ENCODE results near the gene PGRMC2.
"Not testable (repeated sequence)": the region's sequence is repeated elsewhere in the genome, so short reads cannot be mapped to it uniquely, and the experiment has no call there.

The PGRMC2 gene

DNA sequence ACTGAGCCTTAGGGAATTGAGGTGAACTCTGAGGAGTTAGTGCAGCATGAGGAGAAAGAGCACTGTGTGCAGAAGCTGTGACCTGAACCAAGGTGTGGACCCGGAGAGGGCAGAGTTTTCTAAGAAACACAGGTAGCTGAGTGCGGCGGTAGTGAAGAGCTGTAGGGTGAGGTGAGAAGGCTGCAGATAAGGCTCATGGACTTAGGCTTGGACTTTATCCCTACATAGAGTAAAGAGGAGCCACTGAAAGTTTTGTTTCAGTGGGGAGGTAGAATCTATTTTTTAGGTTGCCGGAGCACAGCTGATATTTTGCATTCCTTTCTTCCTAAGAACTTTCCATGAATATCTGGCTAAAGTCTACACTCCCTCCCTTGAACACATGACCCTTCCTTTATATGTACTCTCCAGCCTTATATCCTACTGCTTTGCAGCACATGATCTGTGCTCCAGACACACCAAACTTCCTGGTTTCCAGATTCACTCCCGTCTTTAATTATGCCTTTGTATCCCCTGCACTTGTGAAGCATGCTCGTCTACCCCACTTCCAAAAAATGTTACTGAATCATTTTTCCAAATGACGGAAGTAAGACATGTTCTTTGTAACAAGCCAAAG is 10.6 kb upstream of the PGRMC2 start:
- no peak for DNase-seq

DNA sequence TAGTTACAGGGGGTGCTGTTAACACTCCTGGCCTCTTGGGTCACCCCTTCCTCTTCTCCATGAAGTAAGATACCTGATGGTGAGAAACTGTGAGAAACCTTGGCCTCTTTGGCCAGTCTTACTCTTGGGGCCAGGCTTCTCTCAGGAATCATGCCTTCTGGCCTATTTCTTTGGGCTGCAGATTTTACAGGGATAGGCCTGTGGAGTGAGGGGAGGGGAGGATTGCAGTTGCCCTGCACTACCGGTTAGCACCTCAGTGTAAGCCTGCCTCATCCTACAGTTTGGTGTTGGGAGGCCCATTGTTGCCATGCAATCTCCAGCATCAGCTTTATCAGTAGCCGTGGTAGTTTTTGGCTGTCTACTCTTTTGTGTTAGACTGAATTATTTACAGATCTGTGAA is 7.6 kb upstream of the PGRMC2 start:
- no peak for DNase-seq

DNA sequence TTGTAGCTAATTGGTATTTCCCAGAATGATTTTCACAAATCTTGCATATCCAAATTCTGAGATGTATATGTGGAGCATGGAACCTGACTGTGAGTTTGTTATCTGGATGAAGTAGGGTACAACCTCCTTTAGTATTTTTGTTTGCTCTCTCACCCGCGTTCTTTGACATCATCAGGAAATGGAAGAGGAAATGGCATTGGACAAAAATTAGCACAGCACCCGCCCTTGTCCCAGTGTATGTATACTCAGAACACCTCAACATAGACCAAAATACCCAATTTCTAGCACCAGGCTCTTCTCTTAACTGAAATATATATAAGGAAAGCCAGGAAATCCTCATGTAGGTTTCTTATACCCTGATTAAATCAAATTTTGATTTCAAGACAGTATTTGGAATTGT is 6.9 kb upstream of the PGRMC2 start:
- no peak for DNase-seq

DNA sequence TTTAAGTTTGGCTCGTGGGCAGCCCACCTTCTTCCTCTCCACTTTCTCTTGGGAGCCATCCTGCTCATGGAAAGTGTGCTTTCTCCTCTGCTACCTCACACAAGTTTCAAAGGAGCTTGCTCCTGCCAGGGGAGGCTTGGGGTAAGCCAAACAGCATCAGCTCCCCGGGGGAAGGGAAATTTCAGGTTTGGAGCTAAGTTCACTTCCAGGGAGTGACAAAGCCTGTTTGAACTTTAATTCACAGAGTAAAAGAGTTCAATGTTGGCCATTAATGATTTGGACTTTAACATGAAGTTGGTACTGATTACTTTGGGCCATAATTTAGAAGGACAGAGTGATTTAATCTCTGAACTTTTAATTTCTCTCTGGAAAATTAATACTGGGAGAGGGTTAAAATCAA is 4.7 kb upstream of the PGRMC2 start:
- DNase-seq: no peak

DNA sequence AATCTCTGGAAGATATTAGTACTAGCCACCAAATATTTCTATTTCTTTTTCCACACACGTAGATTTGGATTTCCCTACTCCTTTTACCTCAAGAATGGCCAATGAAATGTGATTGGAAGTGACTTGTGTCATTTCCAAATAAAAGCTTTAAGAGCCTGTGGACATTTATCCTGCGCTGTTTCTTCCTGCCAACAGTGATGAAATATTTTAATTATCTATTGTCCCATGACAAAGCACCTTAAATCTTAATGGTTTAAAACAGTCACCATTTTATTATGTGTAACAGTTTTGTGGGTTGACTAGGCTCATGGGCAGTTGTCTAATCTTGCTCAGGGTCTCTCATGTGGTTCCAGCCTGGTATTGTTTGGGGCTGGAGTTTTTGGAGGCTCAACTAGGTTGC is 3.5 kb upstream of the PGRMC2 start:
- no peak for DNase-seq

DNA sequence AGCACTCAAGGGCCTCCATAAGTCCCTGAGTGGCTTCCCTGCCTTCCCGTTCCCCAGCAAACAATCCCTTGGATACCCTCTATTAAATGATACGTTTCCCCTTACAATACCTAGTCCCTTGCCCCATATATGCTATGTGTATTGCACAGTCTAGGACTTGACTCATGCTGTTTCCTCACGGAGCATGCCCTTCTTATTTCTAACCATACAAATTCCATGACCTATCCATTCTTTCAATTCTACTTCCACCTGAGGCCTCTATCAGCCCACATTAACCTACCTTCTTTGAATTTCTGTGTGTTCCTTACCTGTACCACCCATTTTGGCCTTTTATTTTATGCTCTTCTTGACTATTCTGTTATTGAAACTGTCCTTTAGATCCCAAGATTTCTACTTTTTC is 2.9 kb upstream of the PGRMC2 start:
- DNase-seq: no peak

DNA sequence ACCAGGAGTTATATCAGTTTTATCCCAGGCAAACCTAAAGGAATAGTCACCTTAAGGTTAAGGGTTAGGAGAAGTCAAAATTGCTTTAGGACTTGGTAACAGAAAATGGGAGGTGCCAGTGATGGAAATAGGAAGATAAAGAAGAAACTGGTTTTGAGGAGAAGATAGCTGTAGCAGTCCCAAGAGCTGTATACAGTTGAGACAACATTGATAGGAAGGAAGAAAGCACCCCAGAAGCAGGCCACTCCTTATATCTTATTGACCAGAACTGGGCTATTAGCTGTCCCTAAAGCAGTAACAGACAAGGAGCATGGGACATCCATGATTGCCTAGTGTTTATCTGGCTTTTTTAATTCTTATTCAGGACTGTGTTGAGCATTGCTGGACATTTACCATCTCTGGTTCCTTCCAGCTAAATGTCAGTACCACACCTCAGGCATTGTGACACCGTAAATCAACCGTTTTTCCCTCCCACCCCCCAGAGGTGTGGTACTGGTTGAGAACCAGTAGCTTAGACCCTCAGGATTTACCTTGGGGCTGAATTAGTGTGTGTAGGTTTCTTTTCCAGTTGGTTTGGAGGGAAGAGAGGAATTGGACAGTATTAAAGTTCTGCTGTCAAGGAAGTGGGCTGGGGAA is 2.0 kb upstream of the PGRMC2 start:
- DNase-seq: no peak

DNA sequence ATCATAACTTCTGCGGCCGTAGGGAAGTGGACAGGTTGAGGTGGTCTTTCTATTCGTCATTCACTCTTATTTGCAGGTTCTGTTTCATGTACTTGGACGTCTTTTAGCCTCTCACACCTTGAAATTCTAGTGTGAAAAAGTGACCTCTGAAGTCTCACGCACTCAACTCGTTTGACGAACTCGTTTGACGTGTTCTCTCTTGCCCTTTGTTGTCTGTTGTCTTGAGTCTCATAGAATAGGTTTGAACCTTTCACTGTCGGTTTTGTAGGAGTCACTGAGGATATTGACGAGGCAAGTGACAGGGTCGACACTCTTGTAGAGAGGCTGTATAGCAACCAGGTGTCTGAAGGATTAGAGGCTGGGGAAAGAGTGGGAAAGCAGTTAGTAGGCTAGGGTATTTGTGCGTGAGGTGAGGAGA is 1.1 kb upstream of the PGRMC2 start:
- no peak for DNase-seq

DNA sequence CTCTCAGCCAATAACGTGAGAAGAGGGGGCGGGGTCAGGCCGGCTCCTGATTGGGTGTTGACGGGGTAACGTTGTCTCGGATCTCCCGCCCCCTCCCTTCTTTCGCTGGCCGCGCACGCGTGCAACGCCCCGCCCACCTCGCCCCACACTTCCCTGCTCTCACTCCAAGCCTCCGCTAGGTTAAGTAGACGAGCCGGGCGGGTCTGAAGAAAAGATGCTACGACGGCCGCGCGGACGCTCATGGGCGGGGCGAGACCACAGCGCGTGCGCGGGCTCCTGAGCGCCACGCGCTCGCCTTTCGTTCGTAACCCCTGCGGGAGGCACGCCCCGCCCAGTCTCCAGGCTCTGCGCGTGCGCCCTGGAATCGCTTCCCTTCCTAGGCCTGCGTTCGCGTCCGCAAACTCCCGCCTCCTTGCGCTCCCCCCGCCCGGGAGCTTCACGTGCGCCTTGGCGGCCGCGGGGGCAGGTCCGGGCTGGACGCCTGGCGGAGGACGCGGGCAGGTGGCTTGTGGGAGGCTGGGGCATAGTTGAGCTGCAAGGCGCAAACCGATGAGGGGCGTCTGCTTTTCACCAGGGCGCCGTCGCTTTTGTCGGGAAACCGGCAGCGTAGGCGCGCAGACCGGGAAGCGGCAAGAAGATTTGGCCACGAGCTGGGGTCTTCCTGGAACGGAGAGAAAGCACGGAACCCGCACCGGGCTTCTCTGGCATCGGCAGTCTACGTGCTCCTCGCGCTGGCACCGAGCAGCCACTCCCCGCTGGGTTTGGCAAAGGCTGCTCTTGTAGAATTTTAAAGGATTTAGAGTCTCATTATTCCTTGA is 467 bp upstream of the PGRMC2 start:
- peak; percentile 99 for DNase-seq

DNA sequence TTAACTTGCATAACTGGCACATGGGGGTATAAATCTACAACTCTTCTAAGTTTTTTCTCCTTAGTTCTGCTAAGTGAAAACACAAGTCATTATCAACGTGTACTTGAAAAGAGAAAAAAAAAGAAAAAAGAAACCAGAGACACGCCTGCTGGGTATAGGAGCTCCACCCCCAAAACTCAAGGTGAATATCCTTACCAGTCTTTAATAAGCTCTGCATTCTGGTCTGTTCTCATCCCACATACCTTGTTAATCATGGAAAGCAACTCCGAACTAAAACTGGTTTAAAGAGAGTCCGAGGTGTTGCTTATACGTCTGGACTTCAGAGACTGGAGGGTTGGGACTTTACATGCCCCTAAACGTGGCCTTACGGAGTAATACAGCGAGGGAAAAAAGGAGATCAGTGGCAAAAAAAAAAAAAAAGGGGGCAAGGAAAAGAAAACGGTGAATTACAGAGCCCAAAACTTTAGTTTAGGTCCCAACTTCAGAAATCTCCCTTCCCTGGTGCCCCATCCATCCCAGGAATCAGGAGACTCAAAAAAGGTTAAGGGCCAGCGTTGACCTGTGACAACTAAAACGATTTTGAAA is 1.0 kb downstream of the PGRMC2 start:
- DNase-seq: peak; percentile 76

DNA sequence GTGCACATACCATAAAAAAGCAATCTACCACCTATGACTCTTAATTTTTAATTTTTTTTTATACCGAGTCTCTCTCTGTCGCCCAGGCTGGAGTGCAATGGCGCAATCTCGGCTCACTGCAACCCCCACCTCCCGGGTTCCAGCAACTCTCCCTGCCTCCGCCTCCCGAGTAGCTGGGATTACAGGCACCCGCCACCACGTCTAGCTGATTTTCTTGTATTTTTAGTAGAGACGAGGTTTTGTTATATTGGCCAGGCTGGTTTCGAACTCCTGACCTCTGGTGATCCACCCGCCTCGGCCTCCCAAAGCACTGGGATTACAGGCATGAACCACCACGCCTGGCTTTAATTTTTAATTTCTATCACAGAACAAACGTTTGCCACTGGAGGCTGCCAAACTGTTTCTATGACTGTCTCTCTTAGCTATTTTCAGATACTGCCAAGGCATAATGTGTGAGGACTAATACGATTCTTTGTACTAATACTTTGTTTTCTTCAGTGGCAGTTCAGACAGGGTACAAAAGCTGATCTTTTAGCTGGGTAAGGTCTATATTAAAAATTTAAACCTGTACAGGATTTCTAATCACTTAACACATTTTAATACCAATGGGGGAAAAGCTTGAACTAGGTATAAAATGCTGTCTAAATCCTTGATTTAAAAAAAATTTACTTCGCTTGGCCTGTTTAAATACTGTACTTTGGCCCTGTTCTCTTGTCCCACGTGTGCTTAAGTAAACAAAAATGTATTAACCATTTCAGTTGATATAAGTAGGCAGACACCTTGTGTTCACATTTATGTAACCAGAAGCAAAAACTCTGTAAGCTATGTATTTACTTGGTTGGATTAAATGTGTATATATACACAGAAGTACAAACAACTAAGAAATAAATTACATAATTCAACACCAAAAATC is 2.3 kb downstream of the PGRMC2 start:
- no peak for DNase-seq

DNA sequence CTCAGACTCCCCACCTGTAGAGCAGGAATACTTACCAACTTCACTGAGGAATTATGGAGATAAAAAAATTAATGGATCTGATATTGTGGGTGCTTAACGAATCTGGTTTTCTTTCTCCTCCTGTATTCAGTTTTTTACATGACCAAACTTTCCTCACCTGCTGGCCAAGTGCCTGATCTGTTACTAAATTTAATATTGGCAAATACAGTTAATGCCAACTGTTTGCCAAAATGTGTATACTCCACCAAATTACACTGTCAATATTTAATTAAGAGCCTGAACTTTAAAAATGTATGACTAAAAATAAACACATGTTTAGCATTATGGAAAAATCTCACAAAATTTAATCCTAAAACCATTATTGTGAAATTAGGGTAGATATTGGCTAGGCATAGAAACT is 3.3 kb downstream of the PGRMC2 start:
- DNase-seq: no peak

DNA sequence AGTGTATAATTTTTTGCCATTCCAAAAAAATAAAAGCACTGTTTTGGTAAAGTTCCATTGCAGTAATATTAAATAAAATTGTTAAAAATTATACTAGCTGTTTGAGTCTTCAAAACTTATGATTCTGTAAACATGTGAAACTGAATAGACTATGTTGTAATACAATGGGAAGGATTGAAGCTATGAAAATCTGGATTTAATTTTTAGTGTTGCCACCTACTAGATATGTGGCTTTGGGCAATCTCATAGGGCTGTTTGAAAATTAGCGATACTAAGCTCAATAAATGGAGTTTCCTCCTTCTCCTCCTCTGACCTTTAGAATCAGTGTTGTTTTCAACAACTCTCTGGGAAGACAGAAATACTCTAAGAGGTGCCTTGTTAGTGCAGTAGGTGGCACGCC is 4.5 kb downstream of the PGRMC2 start:
- no peak for DNase-seq

DNA sequence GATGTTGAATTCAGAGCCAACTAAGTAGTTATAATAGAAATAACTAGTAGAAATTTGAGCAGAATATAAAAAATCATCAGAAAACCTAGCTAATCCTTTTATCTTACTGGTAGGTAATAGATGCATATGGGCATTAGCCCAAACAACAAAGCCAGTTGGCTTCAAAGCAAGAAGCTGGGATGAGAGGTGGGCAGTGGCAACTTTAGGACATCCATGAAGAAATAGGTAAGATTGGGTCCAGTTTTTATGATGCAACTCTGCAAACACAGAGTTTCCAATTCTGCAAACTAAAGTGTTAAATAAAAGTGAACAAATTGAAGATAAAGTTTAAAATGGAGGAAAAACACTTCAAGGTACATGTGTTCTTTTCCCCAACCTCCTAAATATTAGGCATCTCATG is 5.1 kb downstream of the PGRMC2 start:
- DNase-seq: no peak

DNA sequence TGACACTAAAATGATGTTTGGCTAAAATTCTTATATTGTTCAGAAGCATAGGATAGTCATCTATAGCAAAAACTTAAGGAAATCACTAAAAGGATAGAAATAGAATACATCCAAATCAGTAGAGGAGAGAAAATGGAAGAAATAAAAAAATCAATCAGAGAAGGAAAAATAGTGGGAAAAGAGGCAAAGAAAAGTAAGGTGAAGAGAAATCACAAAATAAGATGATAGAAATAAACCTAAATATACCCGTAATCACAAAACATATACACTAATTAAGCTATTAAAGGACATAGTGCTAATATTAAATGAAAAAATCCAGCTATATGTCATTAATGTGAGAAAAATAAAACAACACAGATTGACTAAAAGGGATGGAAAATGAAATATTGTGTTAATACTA is 6.3 kb downstream of the PGRMC2 start:
- no peak for DNase-seq

DNA sequence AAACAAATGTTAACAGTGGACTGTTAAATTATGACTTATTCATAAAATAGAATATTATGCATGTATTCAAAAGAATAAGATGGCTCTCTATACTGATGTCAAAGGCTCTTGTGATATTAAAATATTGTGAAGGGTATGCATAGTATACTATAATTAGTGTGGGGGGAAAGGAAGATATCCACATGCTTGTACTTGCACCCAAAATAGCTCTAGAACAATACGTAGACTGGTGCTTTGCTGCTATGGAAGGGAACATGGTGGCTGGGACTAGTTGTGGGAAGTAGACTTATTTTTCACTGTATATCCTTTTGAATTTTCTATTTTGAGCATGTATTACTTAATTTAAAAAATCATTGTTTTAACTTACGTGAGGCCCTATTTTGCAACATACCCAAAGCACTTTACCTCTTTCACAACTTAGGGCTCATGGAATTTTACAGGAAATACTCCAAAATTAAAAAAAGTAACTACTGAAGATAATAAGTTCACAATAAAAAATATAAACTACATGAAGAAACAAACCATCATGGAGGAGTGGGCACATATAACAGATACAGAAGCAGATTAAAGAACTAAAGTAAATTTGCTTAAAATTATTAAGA is 7.9 kb downstream of the PGRMC2 start:
- DNase-seq: no peak

DNA sequence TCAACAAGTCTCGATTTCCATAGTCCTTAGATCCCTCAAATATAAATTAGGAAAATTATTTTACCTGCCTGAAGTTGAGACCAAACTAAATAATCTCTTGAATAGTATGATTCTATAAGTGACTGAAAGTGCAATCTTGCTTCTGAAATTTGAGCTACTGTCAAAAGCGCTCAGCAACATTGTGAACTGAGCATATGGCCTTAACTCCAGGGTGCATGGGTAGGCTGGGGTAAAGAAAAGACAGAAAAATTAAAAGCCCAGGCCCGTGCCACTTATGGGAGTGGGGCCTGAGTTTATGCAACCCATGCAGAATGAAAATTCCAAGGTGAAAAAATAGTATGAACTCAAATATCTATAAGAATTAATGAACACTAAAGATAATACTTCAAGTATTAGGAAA is 9.8 kb downstream of the PGRMC2 start:
- DNase-seq: no peak

DNA sequence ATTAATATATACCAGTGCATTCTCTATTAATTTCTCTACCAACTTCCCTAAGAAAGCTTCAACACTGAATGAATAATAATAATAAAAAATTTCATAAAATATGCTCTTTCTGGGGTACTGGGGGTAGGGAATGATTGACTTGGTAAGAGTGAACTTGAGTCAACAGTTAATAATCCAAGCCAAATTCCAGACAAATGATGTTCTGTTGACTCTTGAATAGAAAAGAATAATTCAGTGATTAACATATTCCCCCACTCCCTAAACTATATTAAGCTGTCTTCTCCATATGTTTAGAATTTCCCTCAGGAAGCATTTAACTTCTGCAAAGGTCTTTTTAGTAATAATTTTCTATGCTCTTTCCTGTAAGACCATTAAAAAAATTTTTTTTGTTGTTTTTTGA is 12.3 kb downstream of the PGRMC2 start:
- DNase-seq: peak; percentile 80

DNA sequence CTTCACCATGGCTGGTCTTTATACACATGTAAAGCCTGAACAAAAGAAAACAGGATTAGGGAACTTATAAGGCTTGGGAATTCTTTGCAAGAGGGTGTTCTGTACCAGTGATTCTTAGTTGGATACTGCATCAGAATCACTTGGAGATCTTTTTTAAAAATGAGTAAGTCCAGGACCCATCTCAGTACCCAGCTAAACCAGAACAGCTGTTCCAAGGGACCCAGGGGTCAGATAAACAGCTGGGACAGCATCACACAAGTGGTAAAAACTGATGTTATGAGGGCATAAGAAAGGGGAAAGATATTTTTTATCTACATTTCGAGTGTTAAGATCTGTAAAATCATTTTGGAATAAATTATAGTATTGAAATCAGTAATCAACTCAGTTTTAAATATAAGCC is 16.1 kb downstream of the PGRMC2 start:
- DNase-seq: no peak

DNA sequence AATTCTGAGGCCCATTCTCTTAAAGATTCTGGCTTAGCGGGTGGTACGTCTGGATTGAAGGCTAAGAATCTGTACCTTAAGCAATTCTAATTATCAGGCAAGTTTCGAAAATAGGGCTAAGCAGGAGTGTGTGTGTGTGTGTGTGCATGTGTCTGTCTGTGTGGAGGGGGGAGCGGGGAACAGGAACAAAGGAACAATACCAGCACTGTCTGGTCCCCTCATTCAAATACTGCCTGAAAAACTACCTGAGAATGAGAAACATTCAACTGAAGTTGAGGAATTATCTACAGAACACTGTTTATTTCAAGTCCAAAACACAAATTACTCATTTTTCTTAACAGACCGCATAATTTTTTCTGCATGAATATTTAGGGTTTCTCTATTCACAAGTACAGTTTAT is 18.6 kb downstream of the PGRMC2 start:
- no peak for DNase-seq

DNA sequence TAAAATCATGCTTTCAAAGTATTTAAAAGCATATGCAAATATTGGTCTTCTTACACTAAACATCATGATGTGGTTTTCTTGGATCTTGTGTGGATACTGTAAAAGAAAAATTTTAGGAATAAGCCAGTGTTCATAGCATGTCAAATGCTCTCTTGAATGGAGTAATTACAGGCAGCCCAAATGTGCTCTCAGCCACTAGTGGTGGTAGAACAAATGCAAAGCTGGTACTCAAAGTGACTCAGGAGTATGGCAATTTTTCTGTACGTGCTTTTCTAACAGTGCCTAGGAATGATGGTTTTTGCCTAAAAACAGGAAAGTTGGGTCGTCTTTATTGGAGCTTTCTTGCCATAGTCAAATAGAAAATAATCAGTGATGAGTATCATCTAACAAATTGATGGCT is 19.9 kb downstream of the PGRMC2 start:
- no peak for DNase-seq

DNA sequence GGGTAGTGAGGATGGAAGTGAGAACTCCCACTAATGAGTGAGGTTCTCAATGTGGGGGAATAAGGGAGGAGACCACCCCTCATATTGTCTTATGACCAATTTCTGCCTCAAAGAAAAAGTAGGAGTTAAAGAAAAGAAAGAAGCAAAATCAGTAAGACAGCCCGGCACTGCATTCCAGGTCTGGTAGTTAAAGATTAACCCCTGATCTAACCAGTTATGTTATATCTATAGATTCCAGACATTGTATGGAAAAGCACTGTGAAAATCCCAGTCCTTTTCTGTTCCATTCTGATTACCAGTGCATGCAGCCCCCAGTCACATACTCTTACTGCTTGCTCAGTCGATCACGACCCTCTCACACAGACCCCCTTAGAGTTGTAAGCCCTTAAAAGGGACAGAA is 20.4 kb downstream of the PGRMC2 start:
- not testable (repeated sequence) for DNase-seq
